ENCODE data around the gene FAM131C. TPM values are rescaled to one million over a fixed set of nuclear protein-coding genes. Genes with fewer than 3 reads are reported as not detected.

Gene FAM131C
- total and polyA plus RNA-seq, 10 of the 15 experiments (the other 5 are each of a cell fraction or from before 2014, with no cell fraction given) = 0.03 TPM; not detected in 9

DNA sequence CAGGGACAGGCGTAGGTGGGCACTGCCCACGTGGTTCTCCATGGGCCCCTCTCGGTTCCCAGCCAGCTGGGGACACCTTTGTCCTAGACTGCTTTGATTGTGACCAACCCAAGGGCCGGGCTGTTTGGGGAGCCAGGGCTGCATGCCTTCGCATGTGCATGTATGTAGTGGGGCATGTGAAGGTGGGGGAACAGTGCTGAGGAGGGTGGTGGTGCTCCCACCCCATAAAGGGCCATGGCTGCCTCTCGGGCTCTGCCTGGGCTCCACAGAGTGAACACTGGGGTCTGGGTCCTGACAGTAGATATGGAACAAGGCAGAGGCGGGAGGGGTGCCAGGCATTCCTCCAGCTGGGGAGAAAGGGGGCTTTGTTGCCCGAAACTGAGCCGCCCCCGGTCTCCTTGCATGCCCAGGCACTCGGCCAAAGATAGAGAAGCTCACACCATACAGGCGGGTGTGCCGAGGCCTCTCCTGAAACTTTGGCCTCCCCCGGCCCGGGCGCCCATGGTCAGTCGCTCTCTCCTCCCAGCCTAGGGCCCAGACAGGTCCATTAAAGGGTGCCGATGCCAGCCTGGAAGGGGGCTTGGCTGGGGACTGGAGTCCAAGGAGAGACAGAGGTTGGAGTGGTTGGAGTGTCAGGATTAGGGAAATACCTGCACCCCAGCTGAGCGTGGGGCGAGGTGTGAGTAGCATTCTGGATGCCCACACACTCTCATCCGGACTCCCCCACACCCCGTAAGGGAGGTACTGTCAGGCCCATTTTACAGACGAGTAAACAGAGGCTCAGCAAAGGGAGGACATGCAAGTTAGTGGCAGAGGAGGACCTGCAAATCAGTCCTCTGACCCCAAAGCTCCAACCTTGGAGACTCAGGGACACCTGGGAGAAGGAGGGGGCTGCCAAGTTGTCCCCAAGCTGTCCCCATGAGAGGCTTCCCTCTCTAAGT is 41.3 kb upstream of the FAM131C start:
- SMC1A ChIA-PET (ENCODE audit: uncharacterized antibody, unreplicated experiment) = no interaction called here
- peaks cover 0 to 4% of the 10 kb centered on the region in 2 experiments; a peak in 3 of 4 replicates for H3K27me3 ChIP-seq (replicated peaks in 1 of 2; ENCODE audit: control insufficient read depth in 2 of 2, insufficient read depth in 2 of 2, low read length in 1 of 2)
- no peak overlapping the region for H2AFZ ChIP-seq (ENCODE audit: control insufficient read depth, low read depth, low read length)
- no peaks in the 10 kb centered on the region for H3K4me1 ChIP-seq (ENCODE audit: control insufficient read depth, insufficient read depth, low read length)
- H3K36me3 ChIP-seq (ENCODE audit: control insufficient read depth in 2 of 2, insufficient read depth in 2 of 2, low read length in 1 of 2) = no peaks in the 10 kb centered on the region
- 38% methylated on average over 22 of the region's 23 CpGs for WGBS (ENCODE audit: insufficient coverage, insufficient replicate concordance, low lambda C conversion rate, missing lambda C conversion rate)
- FAIRE-seq (no peak), ATAC-seq (no peak), DNase-seq (ENCODE audit: low read depth, low spot score) (no peak)
- intact Hi-C loops (cut with micrococcal nuclease; ENCODE audit: unreplicated experiment) (no loop called here), in situ Hi-C loops (cut with MboI) (no loop called here)
- H4K20me1 ChIP-seq (ENCODE audit: control insufficient read depth, insufficient read depth) = no peaks in the 10 kb centered on the region
- POLR2A ChIA-PET = no interaction called here
- no peak overlapping the region for H3K4me3 ChIP-seq
- CTCF ChIA-PET = no interaction called here
- no peak overlapping the region for H3K4me2 ChIP-seq (ENCODE audit: control insufficient read depth, insufficient read depth)
- RAD21 ChIA-PET (ENCODE audit: unreplicated experiment) = no interaction called here
- no peak overlapping the region for H3K9ac ChIP-seq (ENCODE audit: control insufficient read depth, insufficient read depth, low read length)
- H3K79me2 ChIP-seq (ENCODE audit: control insufficient read depth, insufficient read depth, low read length) = no peaks in the 10 kb centered on the region
- H3K27ac ChIP-seq (ENCODE audit: control insufficient read depth, insufficient read depth) = no peak overlapping the region
- BruUV-seq (replicated peaks) = no TSS peak
- TF ChIP-seq CHD1 (IDR thresholded peaks at IDR 0.05; ENCODE audit: low read depth, low read length) = no peak
- TF ChIP-seq ZNF207 (IDR thresholded peaks at IDR 0.05; ENCODE audit: borderline replicate concordance) = no peak
- TF ChIP-seq, protein P1, sequence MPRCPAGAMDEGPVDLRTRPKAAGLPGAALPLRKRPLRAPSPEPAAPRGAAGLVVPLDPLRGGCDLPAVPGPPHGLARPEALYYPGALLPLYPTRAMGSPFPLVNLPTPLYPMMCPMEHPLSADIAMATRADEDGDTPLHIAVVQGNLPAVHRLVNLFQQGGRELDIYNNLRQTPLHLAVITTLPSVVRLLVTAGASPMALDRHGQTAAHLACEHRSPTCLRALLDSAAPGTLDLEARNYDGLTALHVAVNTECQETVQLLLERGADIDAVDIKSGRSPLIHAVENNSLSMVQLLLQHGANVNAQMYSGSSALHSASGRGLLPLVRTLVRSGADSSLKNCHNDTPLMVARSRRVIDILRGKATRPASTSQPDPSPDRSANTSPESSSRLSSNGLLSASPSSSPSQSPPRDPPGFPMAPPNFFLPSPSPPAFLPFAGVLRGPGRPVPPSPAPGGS (IDR thresholded peaks at IDR 0.05; ENCODE audit: borderline replicate concordance, insufficient read depth, low read depth, low read length, poor library complexity, severe bottlenecking) = no peak
- no peak for TF ChIP-seq CBX3 (IDR thresholded peaks at IDR 0.05; ENCODE audit: borderline replicate concordance, low read depth)
- TF ChIP-seq FOXM1 (IDR thresholded peaks at IDR 0.05; ENCODE audit: low read depth, low read length) = no peak
- H3K9me3 ChIP-seq (replicated peaks; ENCODE audit: control insufficient read depth, insufficient read depth, low read length) = no peaks in the 10 kb centered on the region

All from GM12878 (cell line).